ENCODE data around the gene FOXL2.
A peak's percentile ranks its signal among the peaks of the same experiment; 100 is the strongest.

The FOXL2 gene

DNA sequence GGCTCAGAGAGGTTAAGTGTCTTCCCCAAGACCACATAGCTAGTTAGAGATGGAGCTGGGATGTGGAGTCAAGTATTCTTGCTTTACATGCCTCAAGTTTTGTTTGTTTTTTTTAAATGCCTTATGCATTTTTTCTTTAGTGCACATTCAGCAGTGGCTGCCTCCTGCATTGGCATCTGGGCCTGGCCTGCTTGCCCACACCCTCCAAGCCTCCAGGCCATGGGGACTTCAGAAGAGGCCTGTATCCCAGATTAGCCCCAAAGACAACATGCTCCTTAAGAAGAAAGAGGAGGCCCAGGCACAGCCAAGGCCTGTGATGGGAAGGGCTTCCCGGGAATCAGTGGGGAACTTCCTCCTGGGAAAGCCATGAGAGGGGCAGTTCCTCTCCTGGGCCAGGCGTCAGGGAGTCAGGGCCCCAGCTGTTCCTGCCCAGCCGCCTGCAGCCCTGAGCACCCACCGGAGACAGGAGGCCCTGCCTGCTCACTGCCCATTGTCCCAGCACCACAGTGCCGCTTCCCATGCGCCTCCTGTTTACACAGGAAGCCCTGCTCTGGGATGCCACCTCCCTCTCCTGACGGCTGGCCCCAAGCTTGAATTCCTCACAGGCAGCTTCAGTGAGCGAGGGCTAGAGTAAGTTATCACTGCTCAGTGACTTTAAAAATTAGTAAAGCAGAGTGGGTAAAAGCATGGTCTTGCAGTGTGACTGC, 16.1 kb upstream of the FOXL2 start:
- no peak for DNase-seq
- Histone ChIP-seq H3K4me3 (ENCODE audit: low read depth, low read length) (no peak overlapping the region), H3K4me1 (no peaks in the 10 kb centered on the region), H3K36me3 (no peaks in the 10 kb centered on the region), H3K27me3 (peaks cover 30% of the 10 kb centered on the region), H3K9me3 (no peaks in the 10 kb centered on the region; the same call in 1 of the 2 replicates)
- TF ChIP-seq, protein P1, sequence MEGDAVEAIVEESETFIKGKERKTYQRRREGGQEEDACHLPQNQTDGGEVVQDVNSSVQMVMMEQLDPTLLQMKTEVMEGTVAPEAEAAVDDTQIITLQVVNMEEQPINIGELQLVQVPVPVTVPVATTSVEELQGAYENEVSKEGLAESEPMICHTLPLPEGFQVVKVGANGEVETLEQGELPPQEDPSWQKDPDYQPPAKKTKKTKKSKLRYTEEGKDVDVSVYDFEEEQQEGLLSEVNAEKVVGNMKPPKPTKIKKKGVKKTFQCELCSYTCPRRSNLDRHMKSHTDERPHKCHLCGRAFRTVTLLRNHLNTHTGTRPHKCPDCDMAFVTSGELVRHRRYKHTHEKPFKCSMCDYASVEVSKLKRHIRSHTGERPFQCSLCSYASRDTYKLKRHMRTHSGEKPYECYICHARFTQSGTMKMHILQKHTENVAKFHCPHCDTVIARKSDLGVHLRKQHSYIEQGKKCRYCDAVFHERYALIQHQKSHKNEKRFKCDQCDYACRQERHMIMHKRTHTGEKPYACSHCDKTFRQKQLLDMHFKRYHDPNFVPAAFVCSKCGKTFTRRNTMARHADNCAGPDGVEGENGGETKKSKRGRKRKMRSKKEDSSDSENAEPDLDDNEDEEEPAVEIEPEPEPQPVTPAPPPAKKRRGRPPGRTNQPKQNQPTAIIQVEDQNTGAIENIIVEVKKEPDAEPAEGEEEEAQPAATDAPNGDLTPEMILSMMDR (IDR thresholded peaks at IDR 0.05; ENCODE audit: low read depth, low read length) = no peak

GRCh38 chr3:138960417-138960852, 13.5 kb upstream of the FOXL2 start:
- H3K27me3 ChIP-seq = peaks cover 37% of the 10 kb centered on the region
- DNase-seq = no peak
- TF ChIP-seq, protein P1 (IDR thresholded peaks at IDR 0.05; ENCODE audit: low read depth, low read length) = no peak
- H3K36me3 ChIP-seq = no peaks in the 10 kb centered on the region
- H3K4me1 ChIP-seq = no peaks in the 10 kb centered on the region
- H3K9me3 ChIP-seq = no peaks in the 10 kb centered on the region; the same call in 1 of the 2 replicates
- H3K4me3 ChIP-seq (ENCODE audit: low read depth, low read length) = no peak overlapping the region

GRCh38 chr3:138950701-138951100, 3.8 kb upstream of the FOXL2 start:
- Histone ChIP-seq H3K4me1 (no peaks in the 10 kb centered on the region), H3K36me3 (no peaks in the 10 kb centered on the region), H3K9me3 (no peaks in the 10 kb centered on the region), H3K4me3 (ENCODE audit: low read depth, low read length) (no peak overlapping the region), H3K27me3 (peaks cover 74% of the 10 kb centered on the region)
- TF ChIP-seq, protein P1 (IDR thresholded peaks at IDR 0.05; ENCODE audit: low read depth, low read length) = no peak
- DNase-seq = no peak

- no peak overlapping the region for H3K4me3 ChIP-seq (ENCODE audit: low read depth, low read length)
- TF ChIP-seq, protein P1 (IDR thresholded peaks at IDR 0.05; ENCODE audit: low read depth, low read length) = no peak
- peak; percentile 30 for DNase-seq
- peaks cover 74% of the 10 kb centered on the region for H3K27me3 ChIP-seq
- no peaks in the 10 kb centered on the region for H3K36me3 ChIP-seq
- H3K4me1 ChIP-seq = no peaks in the 10 kb centered on the region
- H3K9me3 ChIP-seq = no peaks in the 10 kb centered on the region
Measured at GRCh38 chr3:138950006-138950644, 3.2 kb upstream of the FOXL2 start.

GRCh38 chr3:138949445-138950005, 2.6 kb upstream of the FOXL2 start:
- Histone ChIP-seq H3K36me3 (no peaks in the 10 kb centered on the region), H3K9me3 (no peaks in the 10 kb centered on the region), H3K27me3 (peaks cover 80% of the 10 kb centered on the region), H3K4me3 (ENCODE audit: low read depth, low read length) (no peak overlapping the region), H3K4me1 (no peaks in the 10 kb centered on the region)
- DNase-seq = no peak
- TF ChIP-seq, protein P1 (IDR thresholded peaks at IDR 0.05; ENCODE audit: low read depth, low read length) = no peak

GRCh38 chr3:138949002-138949418, 2.1 kb upstream of the FOXL2 start:
- Histone ChIP-seq H3K4me1 (no peaks in the 10 kb centered on the region), H3K36me3 (no peaks in the 10 kb centered on the region), H3K4me3 (ENCODE audit: low read depth, low read length) (no peak overlapping the region), H3K9me3 (no peaks in the 10 kb centered on the region), H3K27me3 (peaks cover 85% of the 10 kb centered on the region)
- TF ChIP-seq, protein P1 (IDR thresholded peaks at IDR 0.05; ENCODE audit: low read depth, low read length) = no peak
- DNase-seq = no peak
